HG03378 (cell line): Measurements from ENCODE around the gene BAX.

ENCODE experiments used
- ATAC-seq: cut with Tn5 transposase; IDR thresholded peaks from one replicate; pipeline ENCODE4 v1.9.1; 2021; ENCODE audit warnings: mild to moderate bottlenecking, moderate library complexity; ENCODE audit not compliant: unreplicated experiment

The BAX gene

GRCh38 chr19:48928164-48929025 is 26.3 kb upstream of the BAX start:
- no peak for ATAC-seq

GRCh38 chr19:48933382-48933932 is 21.2 kb upstream of the BAX start, which contains the start of gene DHDH:
Gene DHDH, plus strand, starts transcription at chr19:48933699. Its CDS starts 23 bp downstream, at chr19:48933722.
- ATAC-seq, result no peak

GRCh38 chr19:48934837-48935236 is 19.8 kb upstream of the BAX start:
- no peak for ATAC-seq

- no peak for ATAC-seq
Measured at GRCh38 chr19:48935864-48936263, 18.8 kb upstream of the BAX start.

GRCh38 chr19:48938256-48938655 is 16.4 kb upstream of the BAX start:
- ATAC-seq, result no peak

- no peak for ATAC-seq
Measured at GRCh38 chr19:48940902-48941301, 13.8 kb upstream of the BAX start.

GRCh38 chr19:48943081-48943480 is 11.6 kb upstream of the BAX start:
- ATAC-seq, result no peak

- ATAC-seq, result no peak
Measured at GRCh38 chr19:48945415-48945814, 9.3 kb upstream of the BAX start.

GRCh38 chr19:48945817-48946216 is 8.9 kb upstream of the BAX start:
- ATAC-seq, result no peak

- no peak for ATAC-seq
Measured at GRCh38 chr19:48946463-48947257, 8.0 kb upstream of the BAX start.

- ATAC-seq, result no peak
Measured at GRCh38 chr19:48947258-48947542, 7.5 kb upstream of the BAX start.

GRCh38 chr19:48950159-48950558 is 4.5 kb upstream of the BAX start:
- ATAC-seq, result no peak

GRCh38 chr19:48950830-48951519 is 3.7 kb upstream of the BAX start:
- no peak for ATAC-seq

GRCh38 chr19:48953141-48953540 is 1.5 kb upstream of the BAX start:
- no peak for ATAC-seq

GRCh38 chr19:48953990-48954594 is 583 bp upstream of the BAX start:
- no peak for ATAC-seq

- no peak for ATAC-seq
Measured at GRCh38 chr19:48955308-48955958, 758 bp downstream of the BAX start.

- ATAC-seq, result no peak
Measured at GRCh38 chr19:48958006-48958405, 3.3 kb downstream of the BAX start.

- no peak for ATAC-seq
Measured at GRCh38 chr19:48959341-48960239, 4.9 kb downstream of the BAX start.

GRCh38 chr19:48961051-48961649 is 6.5 kb downstream of the BAX start:
- ATAC-seq, result no peak
